HCT116 (cell line): ENCODE results near the gene HDAC8.
"Not testable (repeated sequence)": the region's sequence is repeated elsewhere in the genome, so short reads cannot be mapped to it uniquely, and the experiment has no call there.

Experiments
- ATF3 ChIP-seq: IDR thresholded peaks from 2 replicates; pipeline ENCODE4 v1.6.1; 2012
- CTCF ChIP-seq, 3 experiments: fragments of 200-600 bp in 1 of 3; sonication (generic) in 1 of 3; IDR thresholded peaks in 2 of 3; conservative IDR thresholded peaks in 1 of 3; 2 replicates each; pipeline ENCODE4 v1.5.1; 2012 to 2017; ENCODE audit warnings: low read depth in 2 of 3, low read length in 2 of 3, antibody characterized with exemption in 1 of 3, borderline replicate concordance in 1 of 3, control low read depth in 1 of 3, mild to moderate bottlenecking in 1 of 3, mixed read lengths in 1 of 3, mixed run types in 1 of 3, moderate library complexity in 1 of 3; ENCODE audit not compliant: insufficient read depth in 1 of 3
- EZH2 ChIP-seq: fragments of 200-600 bp; sonication (generic); IDR thresholded peaks from 2 replicates; pipeline ENCODE4 v1.6.1; 2017; ENCODE audit warnings: antibody characterized with exemption, mixed run types
- EZH2phosphoT487 ChIP-seq: fragments of 200-600 bp; IDR thresholded peaks from 2 replicates; pipeline ENCODE4 v1.6.1; 2018; ENCODE audit warnings: antibody characterized with exemption, borderline replicate concordance
- POLR2A ChIP-seq: IDR thresholded peaks from 2 replicates; pipeline ENCODE4 v1.7.0; 2011; ENCODE audit warnings: borderline replicate concordance; ENCODE audit not compliant: insufficient read depth, insufficient read length; ENCODE audit errors: extremely low read depth
- POLR2AphosphoS5 ChIP-seq: IDR thresholded peaks from 2 replicates; pipeline ENCODE4 v1.6.1; 2011; ENCODE audit warnings: mild to moderate bottlenecking, low read depth, low read length, moderate library complexity
- RAD21 ChIP-seq: IDR thresholded peaks from 2 replicates; pipeline ENCODE4 v1.6.1; 2012; ENCODE audit warnings: low read depth, mild to moderate bottlenecking
- SP1 ChIP-seq: IDR thresholded peaks from 2 replicates; pipeline ENCODE4 v1.6.1; 2012; ENCODE audit warnings: low read depth
- TCF7L2 ChIP-seq: IDR thresholded peaks from 2 replicates; pipeline ENCODE4 v1.7.0; 2011; ENCODE audit warnings: borderline replicate concordance, inconsistent platforms; ENCODE audit not compliant: insufficient read depth, insufficient read length; ENCODE audit errors: extremely low read depth
- YY1 ChIP-seq: IDR thresholded peaks from 2 replicates; pipeline ENCODE4 v1.6.1; 2011; ENCODE audit warnings: low read length, low read depth, moderate library complexity, mild to moderate bottlenecking; ENCODE audit not compliant: insufficient replicate concordance; ENCODE audit errors: extremely low read depth
- ZBTB33 ChIP-seq: IDR thresholded peaks from 2 replicates; pipeline ENCODE4 v1.6.1; 2011; ENCODE audit warnings: mild to moderate bottlenecking, low read length, moderate library complexity; ENCODE audit not compliant: insufficient replicate concordance; ENCODE audit errors: extremely low read depth

DNA sequence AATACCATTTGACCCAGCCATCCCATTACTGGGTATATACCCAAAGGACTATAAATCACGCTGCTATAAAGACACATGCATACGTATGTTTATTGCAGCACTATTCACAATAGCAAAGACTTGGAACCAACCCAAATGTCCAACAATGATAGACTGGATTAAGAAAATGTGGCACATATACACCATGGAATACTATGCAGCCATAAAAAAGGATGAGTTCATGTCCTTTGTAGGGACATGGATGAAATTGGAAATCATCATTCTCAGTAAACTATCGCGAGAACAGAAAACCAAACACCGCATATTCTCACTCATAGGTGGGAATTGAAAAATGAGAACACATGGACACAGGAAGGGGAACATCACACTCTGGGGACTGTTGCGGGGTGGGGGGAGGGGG is 82.4 kb downstream of the HDAC8 start:
- not testable (repeated sequence) for TF ChIP-seq CTCF (IDR thresholded peaks at IDR 0.05 in 2 of 3, conservative IDR thresholded peaks at IDR 0.05 in 1 of 3; ENCODE audit: borderline replicate concordance in 1 of 3, insufficient read depth in 1 of 3, low read depth in 2 of 3, low read length in 2 of 3); EZH2phosphoT487; YY1; POLR2A; TCF7L2; EZH2; ATF3; SP1; POLR2AphosphoS5; RAD21; ZBTB33
